GM10248 (cell line): ENCODE data around the gene SLK.

Source experiments
- CTCF ChIA-PET: fragments of 300-600 bp; sonication (Branson Sonifier 250); formaldehyde crosslinking; extraction: SDS; loops from one replicate; lab custom pipeline; 2021; ENCODE audit warnings: antibody characterized with exemption; lab: Yijun Ruan, JAX
- POLR2A ChIA-PET: fragments of 350-650 bp; sonication (Branson Sonifier 250); formaldehyde crosslinking; extraction: SDS; loops from one replicate; lab custom pipeline; 2020; ENCODE audit warnings: antibody characterized with exemption; lab: Yijun Ruan, JAX
- DNase-seq: peaks from one replicate; pipeline ENCODE4 v3.0.0; 2012; ENCODE audit errors: extremely low spot score
- CTCF ChIP-seq: IDR thresholded peaks from 2 replicates; pipeline ENCODE4 v1.5.1; 2012; ENCODE audit warnings: mild to moderate bottlenecking, low read depth; ENCODE audit errors: extremely low read depth, missing control alignments, control extremely low read depth

Gene SLK

GRCh38 chr10:103929381-103929921 lies 37.5 kb upstream of the SLK start:
- TF ChIP-seq CTCF, result no peak
- no peak for DNase-seq
- CTCF ChIA-PET, result interaction anchor here (1.6 to 2.3 kb wide), 2 partner anchors 12 to 41 kb away, joined by 3 to 5 read pairs; partner anchors contain the start of gene STN1
- POLR2A ChIA-PET, result no interaction called here

GRCh38 chr10:103930449-103930848 lies 36.5 kb upstream of the SLK start:
- no peak for DNase-seq
- POLR2A ChIA-PET, result interaction anchor here (0.6 kb wide), 1 partner anchor 33 kb away, joined by 7 read pairs; no protein-coding TSS in a partner anchor
- CTCF ChIA-PET, result interaction anchor here (2.3 kb wide), 1 partner anchor 42 kb away, joined by 5 read pairs; no protein-coding TSS in a partner anchor
- no peak for TF ChIP-seq CTCF

GRCh38 chr10:103930881-103931280 lies 36.1 kb upstream of the SLK start:
- no peak for TF ChIP-seq CTCF
- ChIA-PET CTCF (interaction anchor here (1.2 to 2.3 kb wide), 2 partner anchors 10 to 43 kb away, joined by 4 to 5 read pairs; no protein-coding TSS in a partner anchor), POLR2A (interaction anchor here (0.6 kb wide), 1 partner anchor 33 kb away, joined by 7 read pairs; no protein-coding TSS in a partner anchor)
- no peak for DNase-seq

GRCh38 chr10:103931603-103932002 lies 35.3 kb upstream of the SLK start:
- no peak for TF ChIP-seq CTCF
- ChIA-PET POLR2A (no interaction called here), CTCF (interaction anchor here (1.2 to 1.5 kb wide), 2 partner anchors 10 kb away, joined by 3 to 4 read pairs; no protein-coding TSS in a partner anchor)
- DNase-seq, result no peak

- CTCF ChIA-PET, result interaction anchor here (0.7 to 1.5 kb wide), 3 partner anchors 9 to 10 kb away, joined by 3 to 4 read pairs (median 3); no protein-coding TSS in a partner anchor
- POLR2A ChIA-PET, result no interaction called here
- no peak for DNase-seq
- no peak for TF ChIP-seq CTCF
Measured at GRCh38 chr10:103932271-103932670, 34.7 kb upstream of the SLK start.

- POLR2A ChIA-PET, result no interaction called here
- no peak for TF ChIP-seq CTCF
- DNase-seq, result no peak
- CTCF ChIA-PET, result interaction anchor here (0.7 to 1.5 kb wide), 2 partner anchors 9 to 11 kb away, joined by 3 read pairs; no protein-coding TSS in a partner anchor
Measured at GRCh38 chr10:103932971-103933370, 34.0 kb upstream of the SLK start.
